NB4 (cell line): ENCODE results near the gene SIAH3.

Experiments
- DNase-seq: peaks from one replicate; pipeline ENCODE4 v3.0.0; 2010; ENCODE audit warnings: low read depth
- H3K4me3 ChIP-seq: one replicate; pipeline ENCODE4 v1.5.1; 2011; ENCODE audit warnings: mild to moderate bottlenecking, low read depth, low read length, moderate library complexity
- CTCF ChIP-seq: IDR thresholded peaks from one replicate; pipeline ENCODE4 v1.5.1; 2012; ENCODE audit warnings: low read depth, low read length
- MAX ChIP-seq: IDR thresholded peaks from 2 replicates; pipeline ENCODE4 v1.6.1; 2011; ENCODE audit warnings: low read depth, low read length
- MYC ChIP-seq: IDR thresholded peaks from 2 replicates; pipeline ENCODE4 v1.6.1; 2011; ENCODE audit warnings: low read depth, low read length
- POLR2A ChIP-seq: IDR thresholded peaks from 2 replicates; pipeline ENCODE4 v1.6.1; 2011; ENCODE audit warnings: mild to moderate bottlenecking; ENCODE audit not compliant: insufficient read length; ENCODE audit errors: extremely low read depth

Gene SIAH3

GRCh38 chr13:45852494-45852893, 941 bp upstream of the SIAH3 start:
- DNase-seq, result no peak
- TF ChIP-seq MYC (no peak), MAX (no peak), CTCF (no peak), POLR2A (no peak)
- no peak overlapping the region for H3K4me3 ChIP-seq

- H3K4me3 ChIP-seq, result no peak overlapping the region
- DNase-seq, result no peak
- no peak for TF ChIP-seq MAX
These were observed 403 bp upstream of the SIAH3 start for GRCh38 chr13:45851956-45852355.

GRCh38 chr13:45850027-45850613, 1.4 kb downstream of the SIAH3 start:
- no peak for DNase-seq
- no peak overlapping the region for H3K4me3 ChIP-seq
- TF ChIP-seq MYC (no peak), CTCF (no peak), POLR2A (no peak), MAX (no peak)

GRCh38 chr13:45849408-45849807, 2.1 kb downstream of the SIAH3 start:
- no peak overlapping the region for H3K4me3 ChIP-seq
- no peak for TF ChIP-seq POLR2A
- no peak for TF ChIP-seq CTCF
- TF ChIP-seq MAX, result no peak
- no peak for TF ChIP-seq MYC

GRCh38 chr13:45847554-45848224, 3.9 kb downstream of the SIAH3 start:
- TF ChIP-seq MYC (peak; percentile 70), POLR2A (no peak), CTCF (no peak), MAX (peak; percentile 86)
- peak; percentile 83 for DNase-seq
- peak overlapping the region; percentile 17 for H3K4me3 ChIP-seq

More at GRCh38 chr13:45849408-45849807, 2.1 kb downstream of the SIAH3 start:
- DNase-seq, result peak; percentile 39

GRCh38 chr13:45846681-45847080, 4.9 kb downstream of the SIAH3 start:
- no peak for TF ChIP-seq MYC
- no peak for TF ChIP-seq POLR2A
- TF ChIP-seq CTCF, result no peak
- no peak for TF ChIP-seq MAX
- H3K4me3 ChIP-seq, result no peak overlapping the region
- no peak for DNase-seq
